ENCODE measurements around the gene PRPF38B.

- TF ChIP-seq EP300 (IDR thresholded peaks at IDR 0.05; ENCODE audit: borderline replicate concordance) (no peak), TCF12 (IDR thresholded peaks at IDR 0.05; ENCODE audit: low read depth) (no peak), EGR1 (IDR thresholded peaks at IDR 0.05) (no peak), FOXM1 (IDR thresholded peaks at IDR 0.05; ENCODE audit: borderline replicate concordance, low read depth) (no peak), RAD21 (IDR thresholded peaks at IDR 0.05; ENCODE audit: low read depth) (no peak), CEBPB (IDR thresholded peaks at IDR 0.05) (no peak)
- TF ChIP-seq, protein P1, sequence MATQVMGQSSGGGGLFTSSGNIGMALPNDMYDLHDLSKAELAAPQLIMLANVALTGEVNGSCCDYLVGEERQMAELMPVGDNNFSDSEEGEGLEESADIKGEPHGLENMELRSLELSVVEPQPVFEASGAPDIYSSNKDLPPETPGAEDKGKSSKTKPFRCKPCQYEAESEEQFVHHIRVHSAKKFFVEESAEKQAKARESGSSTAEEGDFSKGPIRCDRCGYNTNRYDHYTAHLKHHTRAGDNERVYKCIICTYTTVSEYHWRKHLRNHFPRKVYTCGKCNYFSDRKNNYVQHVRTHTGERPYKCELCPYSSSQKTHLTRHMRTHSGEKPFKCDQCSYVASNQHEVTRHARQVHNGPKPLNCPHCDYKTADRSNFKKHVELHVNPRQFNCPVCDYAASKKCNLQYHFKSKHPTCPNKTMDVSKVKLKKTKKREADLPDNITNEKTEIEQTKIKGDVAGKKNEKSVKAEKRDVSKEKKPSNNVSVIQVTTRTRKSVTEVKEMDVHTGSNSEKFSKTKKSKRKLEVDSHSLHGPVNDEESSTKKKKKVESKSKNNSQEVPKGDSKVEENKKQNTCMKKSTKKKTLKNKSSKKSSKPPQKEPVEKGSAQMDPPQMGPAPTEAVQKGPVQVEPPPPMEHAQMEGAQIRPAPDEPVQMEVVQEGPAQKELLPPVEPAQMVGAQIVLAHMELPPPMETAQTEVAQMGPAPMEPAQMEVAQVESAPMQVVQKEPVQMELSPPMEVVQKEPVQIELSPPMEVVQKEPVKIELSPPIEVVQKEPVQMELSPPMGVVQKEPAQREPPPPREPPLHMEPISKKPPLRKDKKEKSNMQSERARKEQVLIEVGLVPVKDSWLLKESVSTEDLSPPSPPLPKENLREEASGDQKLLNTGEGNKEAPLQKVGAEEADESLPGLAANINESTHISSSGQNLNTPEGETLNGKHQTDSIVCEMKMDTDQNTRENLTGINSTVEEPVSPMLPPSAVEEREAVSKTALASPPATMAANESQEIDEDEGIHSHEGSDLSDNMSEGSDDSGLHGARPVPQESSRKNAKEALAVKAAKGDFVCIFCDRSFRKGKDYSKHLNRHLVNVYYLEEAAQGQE (IDR thresholded peaks at IDR 0.05; ENCODE audit: low read depth): no peak
- TF ChIP-seq, protein P2, sequence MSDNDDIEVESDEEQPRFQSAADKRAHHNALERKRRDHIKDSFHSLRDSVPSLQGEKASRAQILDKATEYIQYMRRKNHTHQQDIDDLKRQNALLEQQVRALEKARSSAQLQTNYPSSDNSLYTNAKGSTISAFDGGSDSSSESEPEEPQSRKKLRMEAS (IDR thresholded peaks at IDR 0.05): no peak
Measured at GRCh38 chr1:108668777-108669176, 23.3 kb upstream of the PRPF38B start.

All from Ishikawa (cell line).